Adrenal gland (tissue), 12 donors: ENCODE results near the gene ZC3H12C. TPM values are rescaled to one million over a fixed set of nuclear protein-coding genes. Genes with fewer than 3 reads are reported as not detected.

Experiments used
- DNase-seq, 7 donors: peaks; one replicate each; pipeline ENCODE4 v3.0.0-alpha.2; 2019 to 2020
- H3K27ac ChIP-seq, 5 donors: fragments of 200-600 bp; sonication (generic) in 4 of 5; 1 replicate in 3 of 5; 2 replicates in 2 of 5; pipeline versions ENCODE4 v1.5.1 to v1.8.0; 2016 to 2020; ENCODE audit warnings: mild to moderate bottlenecking in 1 of 5
- H3K27me3 ChIP-seq: fragments of 200-600 bp; 2 replicates; pipeline ENCODE4 v1.8.0; 2021
- H3K36me3 ChIP-seq, 2 donors: fragments of 200-600 bp; replicated peaks in 1 of 2; 1 replicate in 1 of 2; 2 replicates in 1 of 2; pipeline versions ENCODE4 v1.5.1 to v1.8.0; 2018 to 2022
- H3K4me1 ChIP-seq, 2 donors: fragments of 200-600 bp; replicated peaks in 1 of 2; 1 replicate in 1 of 2; 2 replicates in 1 of 2; pipeline versions ENCODE4 v1.5.1 to v1.8.0; 2018 to 2021
- H3K4me3 ChIP-seq, 4 donors: fragments of 200-600 bp; sonication (generic) in 3 of 4; one replicate each; pipeline ENCODE4 v1.5.1; 2016 to 2018
- H3K9me3 ChIP-seq, 3 donors: fragments of 200-600 bp; sonication (generic) in 1 of 3; replicated peaks in 1 of 3; 1 replicate in 2 of 3; 2 replicates in 1 of 3; pipeline versions ENCODE4 v1.5.1 to v1.8.0; 2016 to 2021
- CTCF ChIP-seq, 6 experiments: fragments of 450-650 bp in 4 of 6; fragments of 200-600 bp in 2 of 6; sonication (generic) in 1 of 6; IDR thresholded peaks; 1 replicate in 5 of 6; 2 replicates in 1 of 6; pipeline versions ENCODE4 v1.5.1 to v1.8.0; 2016 to 2021; ENCODE audit warnings: antibody characterized with exemption in 6 of 6, mild to moderate bottlenecking in 2 of 6, moderate library complexity in 1 of 6
- POLR2A ChIP-seq, 2 donors: fragments of 450-650 bp; IDR thresholded peaks; one replicate each; pipeline ENCODE4 v1.6.1; 2017; ENCODE audit warnings: antibody characterized with exemption in 2 of 2, mild to moderate bottlenecking in 2 of 2, moderate library complexity in 1 of 2
- WGBS, 4 donors: extraction: QIAGEN DNeasy Blood & Tissue Kit in 2 of 4; methylation state at CpG; one replicate each; pipeline versions ENCODE4 v1.1.5 to v1.1.7; 2013 to 2017; 5-methylcytosine and 5-hydroxymethylcytosine counted together
- intact Hi-C, 2 donors: fragments of 100-400 bp; cut with DNase I; formaldehyde crosslinking; loops; one replicate each; pipeline versions ENCODE4 v1.14.1 to v1.15.0; 2022 to 2023
- polyA plus RNA-seq, 3 donors: library from polyadenylated mRNA; stranded (reverse); fragments of 200-250 nt in 2 of 3; fragments of 350-450 nt in 1 of 3; fragmentation: Illumina TruSeq in 1 of 3; extraction: RNeasy Lipid Tissue Mini Kit (QIAGEN cat#74804) in 1 of 3; gene quantifications; one replicate each; pipeline ENCODE4 v1.2.3, GENCODE V29; 2013 to 2014
- total RNA-seq, 9 donors: library from RNA; depleted of rRNA in 4 of 9; stranded (reverse); fragments of >200 nt in 4 of 9; fragments of 120-200 nt in 1 of 9; fragmentation: NEBNext Ultra II Directional in 1 of 9; extraction: Animal tissue kit (Norgen Biotek cat#: 25700) in 1 of 9; gene quantifications; one replicate each; pipeline versions ENCODE4 v1.1.0 to v1.2.4, GENCODE V29; 2013 to 2023
- donor health status: healthy with polysubstance abuse.
- donor health status: Bipolar disorder and iron deficiency.
- donor health status: DM: yes; HTN: yes; CAD: no.
- donor health status: DM: no; HTN: no; CAD: no.
- donor health status: DM: no; HTN: no; CAD: no.
- donor health status: DM: yes; HTN: yes; CAD: no.

ZC3H12C gene
- total and polyA plus RNA-seq, 12 donors = 4.4 to 28.9 (median 19.8) TPM

GRCh38 chr11:110098645-110099044, 5.5 kb downstream of the ZC3H12C start:
- TF ChIP-seq POLR2A (IDR thresholded peaks at IDR 0.05) = no peak
- TF ChIP-seq CTCF (IDR thresholded peaks at IDR 0.05) = no peak
- H3K9me3 ChIP-seq = no peaks in the 10 kb centered on the region
- no peaks in the 10 kb centered on the region for H3K36me3 ChIP-seq
- H3K4me1 ChIP-seq = peaks cover 11 to 45% of the 10 kb centered on the region in 2 donors
- H3K4me3 ChIP-seq = no peak overlapping the region
- H3K27me3 ChIP-seq = no peaks in the 10 kb centered on the region
- WGBS, 4 donors = 69 to 95% (median 76%) methylated on average over 1 of the region's 1 CpG
- intact Hi-C loops = no loop called here
- H3K27ac ChIP-seq = no peak overlapping the region
- no peak for DNase-seq

- Histone ChIP-seq H3K4me1 (peaks cover 0 to 44% of the 10 kb centered on the region in 2 donors), H3K4me3 (no peak overlapping the region), H3K9me3 (no peaks in the 10 kb centered on the region), H3K36me3 (no peaks in the 10 kb centered on the region), H3K27me3 (no peaks in the 10 kb centered on the region), H3K27ac (peak overlapping the region in 3 of 5 donors; percentile 19 to 42 (median 29))
- intact Hi-C loops = no loop called here
- no peak for TF ChIP-seq CTCF (IDR thresholded peaks at IDR 0.05)
- TF ChIP-seq POLR2A (IDR thresholded peaks at IDR 0.05) = no peak
- WGBS, 4 donors = 77 to 83% (median 80%) methylated on average over 7 of the region's 7 CpGs
- peak in 1 of 7 donors; percentile 6 for DNase-seq
Observed at GRCh38 chr11:110100476-110101240, 7.5 kb downstream of the ZC3H12C start.

GRCh38 chr11:110106713-110107274, 13.6 kb downstream of the ZC3H12C start:
- Histone ChIP-seq H3K27me3 (no peaks in the 10 kb centered on the region), H3K9me3 (no peaks in the 10 kb centered on the region), H3K4me1 (peaks cover 0 to 25% of the 10 kb centered on the region in 2 donors), H3K4me3 (no peak overlapping the region), H3K27ac (no peak overlapping the region), H3K36me3 (no peaks in the 10 kb centered on the region)
- WGBS, 4 donors = 95 to 97% (median 96%) methylated on average over 2 of the region's 2 CpGs
- no peak for DNase-seq
- intact Hi-C loops = no loop called here
- TF ChIP-seq CTCF (IDR thresholded peaks at IDR 0.05) = no peak
- no peak for TF ChIP-seq POLR2A (IDR thresholded peaks at IDR 0.05)

- Histone ChIP-seq H3K4me3 (no peak overlapping the region), H3K27ac (no peak overlapping the region), H3K36me3 (no peaks in the 10 kb centered on the region), H3K9me3 (no peaks in the 10 kb centered on the region), H3K4me1 (peaks cover 6 to 27% of the 10 kb centered on the region in 2 donors), H3K27me3 (no peaks in the 10 kb centered on the region)
- DNase-seq = peak in 1 of 7 donors; percentile 8
- TF ChIP-seq CTCF (IDR thresholded peaks at IDR 0.05) = no peak
- TF ChIP-seq POLR2A (IDR thresholded peaks at IDR 0.05) = no peak
- intact Hi-C loops = no loop called here
- 93 to 98% (median 94%) methylated on average over 4 of the region's 4 CpGs for WGBS, 4 donors
Observed at GRCh38 chr11:110110854-110111253, 17.7 kb downstream of the ZC3H12C start.
